SU-DHL-6 (cell line): ENCODE measurements around the gene ANXA11.

ENCODE experiments used
- H2AFZ ChIP-seq: fragments of 200-600 bp; sonication (generic); 2 replicates; pipeline ENCODE4 v1.6.1; 2014; ENCODE audit warnings: low read depth, mild to moderate bottlenecking, moderate library complexity, mixed read lengths, antibody characterized with exemption, low read length; ENCODE audit not compliant: severe bottlenecking
- H3F3A ChIP-seq: fragments of 200-600 bp; shearing (Covaris generic); 2 replicates; pipeline ENCODE4 v1.6.0; 2016; ENCODE audit warnings: antibody characterized with exemption, mild to moderate bottlenecking; ENCODE audit not compliant: insufficient read depth
- H3K27ac ChIP-seq: fragments of 200-600 bp; sonication (generic); 2 replicates; pipeline ENCODE4 v1.5.1; 2016; ENCODE audit warnings: low read depth, mild to moderate bottlenecking, low read length, moderate library complexity, mixed read lengths
- H3K27me3 ChIP-seq: fragments of 200-600 bp; sonication (generic), shearing (Covaris generic); 2 replicates; pipeline ENCODE4 v1.6.0; 2014; ENCODE audit warnings: mild to moderate bottlenecking, low read length
- H3K36me3 ChIP-seq: fragments of 200-600 bp; sonication (generic); 2 replicates; pipeline ENCODE4 v1.6.1; 2014; ENCODE audit warnings: mild to moderate bottlenecking, low read length, mixed read lengths
- H3K4me2 ChIP-seq: fragments of 300-600, 200-600 bp; shearing (Covaris generic), sonication (generic); 2 replicates; pipeline ENCODE4 v1.6.0; 2014; ENCODE audit warnings: low read length, low read depth, mild to moderate bottlenecking; ENCODE audit not compliant: poor library complexity, severe bottlenecking
- H3K4me3 ChIP-seq: fragments of 200-600 bp; sonication (generic); 2 replicates; pipeline ENCODE4 v1.5.1; 2014; ENCODE audit warnings: antibody characterized with exemption, low read length, mild to moderate bottlenecking, mixed read lengths; ENCODE audit not compliant: insufficient read depth, poor library complexity, severe bottlenecking
- H3K79me2 ChIP-seq: fragments of 200-600 bp; sonication (generic); 2 replicates; pipeline ENCODE4 v1.6.1; 2014; ENCODE audit warnings: mild to moderate bottlenecking, low read length, moderate library complexity; ENCODE audit not compliant: insufficient read depth
- H3K9ac ChIP-seq: fragments of 200-600 bp; sonication (generic); 2 replicates; pipeline ENCODE4 v1.7.0; 2014; ENCODE audit warnings: mild to moderate bottlenecking, low read length
- H3K9me2 ChIP-seq: fragments of 200-600 bp; sonication (generic); replicated peaks from 2 replicates; pipeline ENCODE4 v1.6.1; 2014; ENCODE audit warnings: low read length; ENCODE audit not compliant: insufficient read depth
- H3K9me3 ChIP-seq: fragments of 200-600 bp; sonication (generic); 2 replicates; pipeline ENCODE4 v1.6.1; 2014; ENCODE audit warnings: low read length, mixed read lengths; ENCODE audit not compliant: insufficient read depth
- H4K20me1 ChIP-seq: fragments of 200-600 bp; sonication (generic); 2 replicates; pipeline ENCODE4 v1.6.1; 2014; ENCODE audit warnings: low read depth, mild to moderate bottlenecking, antibody characterized with exemption, low read length, moderate library complexity, mixed read lengths
- CTCF ChIP-seq: fragments of 200-600 bp; sonication (generic); IDR thresholded peaks from one replicate; pipeline ENCODE4 v1.5.1; 2017; ENCODE audit warnings: antibody characterized with exemption, mild to moderate bottlenecking, low read length, moderate library complexity; ENCODE audit not compliant: insufficient read depth, poor library complexity, severe bottlenecking
- EZH2phosphoT487 ChIP-seq: fragments of 200-600 bp; sonication (generic), shearing (Covaris generic); conservative IDR thresholded peaks from 2 replicates; pipeline ENCODE4 v1.6.1; 2018; ENCODE audit warnings: mild to moderate bottlenecking, antibody characterized with exemption, low read length, moderate library complexity, mixed read lengths

Gene ANXA11

GRCh38 chr10:80200259-80200658 lies 5.1 kb downstream of the ANXA11 start:
- peaks cover 5% of the 10 kb centered on the region for H3F3A ChIP-seq
- peaks cover 4% of the 10 kb centered on the region; the same call in 1 of the 2 replicates for H4K20me1 ChIP-seq
- H3K9ac ChIP-seq, result no peak overlapping the region

GRCh38 chr10:80199828-80200227 lies 5.5 kb downstream of the ANXA11 start:
- H4K20me1 ChIP-seq, result peaks cover 4% of the 10 kb centered on the region; the same call in 1 of the 2 replicates
- no peak overlapping the region for H3K27ac ChIP-seq
- peaks cover 5% of the 10 kb centered on the region for H3F3A ChIP-seq

More at GRCh38 chr10:80200259-80200658, 5.1 kb downstream of the ANXA11 start:
- H3K27ac ChIP-seq, result no peak overlapping the region
- no peaks in the 10 kb centered on the region for H3K9me3 ChIP-seq
- no peaks in the 10 kb centered on the region for H3K36me3 ChIP-seq
- peaks cover 100% of the 10 kb centered on the region for H3K79me2 ChIP-seq
- no peaks in the 10 kb centered on the region for H3K27me3 ChIP-seq
- no peaks in the 10 kb centered on the region for H3K9me2 ChIP-seq
- no peak overlapping the region for H2AFZ ChIP-seq
- no peak overlapping the region for H3K4me3 ChIP-seq
- no peak overlapping the region for H3K4me2 ChIP-seq
- TF ChIP-seq CTCF, result no peak
- TF ChIP-seq EZH2phosphoT487, result no peak

GRCh38 chr10:80197972-80198916 lies 7.1 kb downstream of the ANXA11 start:
- peak overlapping the region; percentile 5 for H3K4me2 ChIP-seq
- peaks cover 5% of the 10 kb centered on the region; the same call in 1 of the 2 replicates for H3F3A ChIP-seq
- H3K27ac ChIP-seq, result 0 out of 2 replicates have a peak overlapping the region, but pooled peaks have one; percentile 12
- H4K20me1 ChIP-seq, result peaks cover 4% of the 10 kb centered on the region; the same call in 1 of the 2 replicates
- no peaks in the 10 kb centered on the region for H3K27me3 ChIP-seq
- no peak overlapping the region for H3K9ac ChIP-seq
- H3K4me3 ChIP-seq, result no peak overlapping the region
- H3K9me2 ChIP-seq, result no peaks in the 10 kb centered on the region
- TF ChIP-seq CTCF, result no peak
- TF ChIP-seq EZH2phosphoT487, result no peak
- H2AFZ ChIP-seq, result no peak overlapping the region
- H3K79me2 ChIP-seq, result peaks cover 99% of the 10 kb centered on the region
- no peaks in the 10 kb centered on the region for H3K36me3 ChIP-seq
- H3K9me3 ChIP-seq, result no peaks in the 10 kb centered on the region

More at GRCh38 chr10:80199828-80200227, 5.5 kb downstream of the ANXA11 start:
- Histone ChIP-seq H3K4me2 (no peak overlapping the region), H3K9me3 (no peaks in the 10 kb centered on the region), H3K9ac (no peak overlapping the region), H3K36me3 (no peaks in the 10 kb centered on the region), H3K4me3 (no peak overlapping the region), H2AFZ (no peak overlapping the region), H3K79me2 (peaks cover 100% of the 10 kb centered on the region), H3K27me3 (no peaks in the 10 kb centered on the region), H3K9me2 (no peaks in the 10 kb centered on the region)
- no peak for TF ChIP-seq CTCF
- TF ChIP-seq EZH2phosphoT487, result no peak
